Measurements from ENCODE around the gene KERA. TPM values are rescaled to one million over a fixed set of nuclear protein-coding genes. Genes with fewer than 3 reads are reported as not detected.

Gene KERA
- total and polyA plus RNA-seq, 10 donors, result not detected

DNA sequence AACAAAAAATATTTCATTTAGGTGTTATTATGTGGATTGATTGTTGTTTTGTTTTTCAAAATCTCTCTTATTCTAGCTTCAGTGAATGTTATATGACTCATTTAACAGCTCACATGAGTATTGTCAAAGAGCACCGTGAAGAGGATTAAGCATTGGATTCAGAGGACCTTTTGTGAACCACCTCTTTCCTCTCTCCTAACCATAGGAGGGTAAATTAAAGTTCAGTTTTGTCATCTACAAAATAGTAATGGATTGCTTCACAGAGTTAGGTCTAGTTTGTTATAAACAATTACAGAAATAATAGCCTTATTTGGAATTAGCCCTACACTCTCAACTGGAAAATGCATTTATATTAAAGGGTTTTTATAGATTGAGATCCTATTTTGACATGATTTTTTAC is 962 bp upstream of the KERA start:
- no peak overlapping the region for H3K4me3 ChIP-seq
- H3K36me3 ChIP-seq, result no peaks in the 10 kb centered on the region
- TF ChIP-seq POLR2A (IDR thresholded peaks at IDR 0.05) (no peak), POLR2AphosphoS5 (IDR thresholded peaks at IDR 0.05) (no peak)
- TF ChIP-seq, protein P1, sequence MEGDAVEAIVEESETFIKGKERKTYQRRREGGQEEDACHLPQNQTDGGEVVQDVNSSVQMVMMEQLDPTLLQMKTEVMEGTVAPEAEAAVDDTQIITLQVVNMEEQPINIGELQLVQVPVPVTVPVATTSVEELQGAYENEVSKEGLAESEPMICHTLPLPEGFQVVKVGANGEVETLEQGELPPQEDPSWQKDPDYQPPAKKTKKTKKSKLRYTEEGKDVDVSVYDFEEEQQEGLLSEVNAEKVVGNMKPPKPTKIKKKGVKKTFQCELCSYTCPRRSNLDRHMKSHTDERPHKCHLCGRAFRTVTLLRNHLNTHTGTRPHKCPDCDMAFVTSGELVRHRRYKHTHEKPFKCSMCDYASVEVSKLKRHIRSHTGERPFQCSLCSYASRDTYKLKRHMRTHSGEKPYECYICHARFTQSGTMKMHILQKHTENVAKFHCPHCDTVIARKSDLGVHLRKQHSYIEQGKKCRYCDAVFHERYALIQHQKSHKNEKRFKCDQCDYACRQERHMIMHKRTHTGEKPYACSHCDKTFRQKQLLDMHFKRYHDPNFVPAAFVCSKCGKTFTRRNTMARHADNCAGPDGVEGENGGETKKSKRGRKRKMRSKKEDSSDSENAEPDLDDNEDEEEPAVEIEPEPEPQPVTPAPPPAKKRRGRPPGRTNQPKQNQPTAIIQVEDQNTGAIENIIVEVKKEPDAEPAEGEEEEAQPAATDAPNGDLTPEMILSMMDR (IDR thresholded peaks at IDR 0.05 in 8 of 11, conservative IDR thresholded peaks at IDR 0.05 in 3 of 11), result no peak
- H3K9me3 ChIP-seq, result no peaks in the 10 kb centered on the region
- H3K27me3 ChIP-seq (replicated peaks in 1 of 7), result no peaks in the 10 kb centered on the region
- intact Hi-C loops (cut with DNase I; ENCODE audit: low total_unique reads), result no loop called here
- no peak overlapping the region for H3K27ac ChIP-seq
- 78 to 98% (median 92%) methylated on average over 1 of the region's 1 CpG for WGBS, 5 donors
- no peaks in the 10 kb centered on the region for H3K4me1 ChIP-seq
- DNase-seq, result no peak

DNA sequence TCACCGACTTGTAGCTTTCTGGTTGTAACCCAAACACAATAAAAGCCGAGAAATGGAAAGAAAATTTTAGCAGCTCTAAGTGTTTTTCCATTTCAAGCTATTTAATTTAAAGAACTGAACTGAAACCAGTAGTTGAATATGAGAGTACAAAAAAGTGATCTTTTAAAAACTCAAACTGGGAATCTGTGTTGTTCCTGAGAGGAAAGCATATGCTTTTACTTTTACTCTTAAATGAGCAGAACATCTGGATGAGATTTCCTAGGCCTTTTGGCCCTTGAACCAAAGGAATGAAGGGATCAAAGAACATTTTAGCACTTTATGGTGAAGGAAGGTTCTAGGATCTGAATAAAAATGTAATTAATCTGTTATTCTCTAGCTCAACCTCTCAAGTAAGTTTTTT is 1.3 kb downstream of the KERA start:
- no peaks in the 10 kb centered on the region for H3K4me1 ChIP-seq
- intact Hi-C loops (cut with DNase I; ENCODE audit: low total_unique reads), result no loop called here
- no peaks in the 10 kb centered on the region for H3K27me3 ChIP-seq (replicated peaks in 1 of 7)
- H3K36me3 ChIP-seq, result no peaks in the 10 kb centered on the region
- TF ChIP-seq, protein P1 (IDR thresholded peaks at IDR 0.05 in 8 of 11, conservative IDR thresholded peaks at IDR 0.05 in 3 of 11), result no peak
- TF ChIP-seq POLR2AphosphoS5 (IDR thresholded peaks at IDR 0.05) (no peak), POLR2A (IDR thresholded peaks at IDR 0.05) (no peak)
- H3K4me3 ChIP-seq, result no peak overlapping the region
- H3K27ac ChIP-seq, result no peak overlapping the region
- WGBS, 5 donors, result 83 to 88% (median 86%) methylated on average over 2 of the region's 2 CpGs
- no peaks in the 10 kb centered on the region for H3K9me3 ChIP-seq
- no peak for DNase-seq

DNA sequence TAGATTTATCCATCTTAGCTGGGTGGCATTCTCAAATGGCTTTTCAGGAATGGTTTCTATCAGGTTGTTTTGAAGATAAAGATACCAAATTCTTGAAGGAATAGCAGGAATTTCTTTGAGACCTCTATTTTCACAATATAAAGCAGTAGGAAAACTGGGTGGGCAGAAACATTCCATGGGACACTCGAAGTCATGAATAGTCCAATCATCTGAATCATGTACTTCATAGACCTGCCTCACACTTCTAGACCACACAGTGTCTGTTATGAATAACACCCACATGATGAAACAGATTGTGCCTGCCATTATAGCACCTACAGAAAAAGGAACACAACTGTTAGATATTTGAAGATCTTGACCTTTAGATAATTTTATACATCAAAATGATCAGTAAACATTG is 1.8 kb downstream of the KERA start:
- no peaks in the 10 kb centered on the region for H3K9me3 ChIP-seq
- H3K27me3 ChIP-seq (replicated peaks in 1 of 7), result no peaks in the 10 kb centered on the region
- TF ChIP-seq, protein P1 (IDR thresholded peaks at IDR 0.05 in 8 of 11, conservative IDR thresholded peaks at IDR 0.05 in 3 of 11), result no peak
- TF ChIP-seq POLR2AphosphoS5 (IDR thresholded peaks at IDR 0.05) (no peak), POLR2A (IDR thresholded peaks at IDR 0.05) (no peak)
- no peaks in the 10 kb centered on the region for H3K4me1 ChIP-seq
- WGBS, 5 donors, result 57 to 83% (median 67%) methylated on average over 1 of the region's 1 CpG
- intact Hi-C loops (cut with DNase I; ENCODE audit: low total_unique reads), result no loop called here
- no peak for DNase-seq
- no peaks in the 10 kb centered on the region for H3K36me3 ChIP-seq
- H3K4me3 ChIP-seq, result no peak overlapping the region
- no peak overlapping the region for H3K27ac ChIP-seq

DNA sequence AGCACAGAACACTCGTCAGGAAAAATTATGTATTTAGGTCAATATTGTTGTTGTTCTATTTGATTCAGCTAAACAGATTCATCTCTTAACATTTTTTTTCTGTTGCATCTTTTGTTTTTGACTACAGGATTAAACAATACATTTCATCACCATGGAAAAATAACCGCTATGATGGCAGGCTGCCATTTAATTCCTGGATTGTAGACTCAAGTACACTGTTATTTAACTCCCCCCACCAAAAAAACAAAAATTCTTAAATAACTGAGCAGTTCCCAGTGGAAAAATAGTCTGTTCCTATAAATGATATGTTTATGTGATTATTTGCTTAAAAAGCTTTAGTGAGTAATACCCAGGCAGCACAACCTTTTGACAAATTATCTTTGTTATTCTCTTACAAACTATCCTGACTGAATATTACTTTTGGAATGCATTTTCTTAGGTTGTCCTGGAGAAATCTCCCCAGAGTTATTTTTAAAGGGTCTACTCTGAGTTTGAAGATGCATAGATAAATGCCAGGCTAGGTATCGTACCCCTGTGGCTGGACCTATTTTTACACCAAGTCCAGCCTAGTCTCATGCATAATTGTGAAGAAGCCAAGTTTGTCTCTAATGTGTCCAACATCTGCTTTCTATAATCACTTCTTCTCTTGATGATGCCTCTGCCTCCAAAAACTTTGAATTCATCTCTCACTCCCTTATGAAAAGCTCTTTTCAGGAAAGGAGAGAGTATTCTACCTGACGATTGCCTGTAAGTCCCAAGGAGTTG is 3.7 kb downstream of the KERA start:
- intact Hi-C loops (cut with DNase I; ENCODE audit: low total_unique reads), result no loop called here
- no peaks in the 10 kb centered on the region for H3K4me1 ChIP-seq
- TF ChIP-seq, protein P1 (IDR thresholded peaks at IDR 0.05 in 8 of 11, conservative IDR thresholded peaks at IDR 0.05 in 3 of 11), result no peak
- TF ChIP-seq POLR2A (IDR thresholded peaks at IDR 0.05) (no peak), POLR2AphosphoS5 (IDR thresholded peaks at IDR 0.05) (no peak)
- no peak overlapping the region for H3K27ac ChIP-seq
- H3K4me3 ChIP-seq, result no peak overlapping the region
- no peaks in the 10 kb centered on the region for H3K9me3 ChIP-seq
- H3K36me3 ChIP-seq, result no peaks in the 10 kb centered on the region
- no peak for DNase-seq
- H3K27me3 ChIP-seq (replicated peaks in 1 of 7), result no peaks in the 10 kb centered on the region
- WGBS, 5 donors, result 65 to 86% (median 79%) methylated on average over 4 of the region's 4 CpGs
